ENCODE results near the gene TPTE. TPM values are rescaled to one million over a fixed set of nuclear protein-coding genes. Genes with fewer than 3 reads are reported as not detected.
"Not testable (repeated sequence)": the region's sequence is repeated elsewhere in the genome, so short reads cannot be mapped to it uniquely, and the experiment has no call there.

TPTE gene
- total and polyA plus RNA-seq, 2 of the 8 experiments (the other 6 are each of a cell fraction or from before 2014, with no cell fraction given) = not detected

GRCh38 chr21:10638144-10638543 lies 116.8 kb downstream of the TPTE start:
- 78% methylated on average over 9 of the region's 9 CpGs; no CpG with 5 or more reads in 1 of the 2 experiments for WGBS, 2 experiments (ENCODE audit: extremely low coverage in 1 of 2, insufficient coverage in 1 of 2, insufficient read length in 1 of 2, insufficient replicate concordance in 2 of 2, low coverage in 1 of 2, low lambda C conversion rate in 2 of 2, missing lambda C conversion rate in 1 of 2)
- H3K79me2 ChIP-seq (ENCODE audit: control insufficient read depth in 1 of 2, insufficient read depth in 2 of 2, low read length in 2 of 2); H2BK120ac ChIP-seq (replicated peaks; ENCODE audit: low read depth, low read length); H3K23ac ChIP-seq (ENCODE audit: insufficient read length); H3K18ac ChIP-seq (ENCODE audit: extremely low read depth, low read length); H3K4me2 ChIP-seq (ENCODE audit: insufficient read depth in 1 of 2, low read depth in 2 of 2, low read length in 2 of 2); H4K5ac ChIP-seq (ENCODE audit: insufficient read length, low read depth, low read length); H3K4me3 ChIP-seq (ENCODE audit: extremely low read depth in 1 of 4, insufficient read depth in 2 of 4, low read depth in 3 of 4, low read length in 4 of 4); H2BK5ac ChIP-seq (ENCODE audit: low read depth, low read length); H3K23me2 ChIP-seq (ENCODE audit: low read depth, low read length); CTCF ChIA-PET (ENCODE audit: partially characterized antibody); H4K91ac ChIP-seq (replicated peaks; ENCODE audit: insufficient read length, low read length); DNase-seq (ENCODE audit: low read depth in 1 of 2, low spot score in 2 of 2); H3K27ac ChIP-seq (ENCODE audit: low read depth, low read length); H2BK12ac ChIP-seq (ENCODE audit: low read depth, low read length); H2AK5ac ChIP-seq (ENCODE audit: low read depth, low read length); H3K27me3 ChIP-seq (replicated peaks in 1 of 4; ENCODE audit: control insufficient read depth in 3 of 4, extremely low read depth in 1 of 4, insufficient read depth in 3 of 4, low read length in 3 of 4); POLR2A ChIA-PET (ENCODE audit: partially characterized antibody); H2BK15ac ChIP-seq (ENCODE audit: low read length); H3K79me1 ChIP-seq (ENCODE audit: low read depth, low read length); H3K14ac ChIP-seq (ENCODE audit: insufficient read length); H2AFZ ChIP-seq (ENCODE audit: low read length); H3K36me3 ChIP-seq (ENCODE audit: control insufficient read depth in 2 of 4, insufficient read depth in 4 of 4, low read length in 3 of 4); H2BK20ac ChIP-seq (ENCODE audit: low read length); H4K20me1 ChIP-seq (replicated peaks in 1 of 2; ENCODE audit: control insufficient read depth in 1 of 2, insufficient read depth in 2 of 2, low read length in 2 of 2); H3K9ac ChIP-seq (replicated peaks in 1 of 4; ENCODE audit: extremely low read depth in 1 of 4, low read depth in 3 of 4, low read length in 3 of 4); H3K4ac ChIP-seq (replicated peaks; ENCODE audit: insufficient read length, low read depth, low read length); H3K4me1 ChIP-seq (replicated peaks in 1 of 4; ENCODE audit: control insufficient read depth in 3 of 4, insufficient read depth in 4 of 4, low read length in 3 of 4); FAIRE-seq; H4K8ac ChIP-seq (ENCODE audit: extremely low read depth, insufficient read depth, low read length); H3K56ac ChIP-seq (replicated peaks; ENCODE audit: insufficient read length, low read depth, low read length): not testable (repeated sequence)
- H3K9me3 ChIP-seq (ENCODE audit: insufficient read depth in 2 of 2, low read depth in 1 of 2, low read length in 1 of 2) = peaks cover 52 to 60% of the 10 kb centered on the region in 2 experiments

All from H1 (cell line).